Activated CD4-positive, alpha-beta T cell treated with anti-CD3 and anti-CD28 coated beads for 36 hours (primary cell): Measurements from ENCODE around the gene SSBP3. TPM values are rescaled to one million over a fixed set of nuclear protein-coding genes. Genes with fewer than 3 reads are reported as not detected.

Experiments used
- ATAC-seq: fragments of 200-7000 bp; cut with Tn5 transposase; one replicate; pipeline ENCODE4 v1.10.0; 2021; ENCODE audit warnings: mild to moderate bottlenecking, moderate library complexity
- CTCF ChIA-PET: fragments of 350-600 bp; sonication (Branson Sonifier 250); formaldehyde crosslinking; loops from one replicate; lab custom pipeline; 2021; ENCODE audit warnings: antibody characterized with exemption; lab: Charles Lee
- POLR2A ChIA-PET: fragments of 350-600 bp; sonication (Branson Sonifier 250); formaldehyde crosslinking; loops from one replicate; lab custom pipeline; 2021; ENCODE audit warnings: antibody characterized with exemption, inconsistent platforms; lab: Charles Lee
- DNase-seq: peaks from one replicate; pipeline ENCODE4 v3.0.0-alpha.2; 2020
- H3K27ac Mint-ChIP-seq: one replicate; pipeline ENCODE4 v1.8.0; 2021; ENCODE audit warnings: mixed read lengths
- H3K27me3 Mint-ChIP-seq: one replicate; pipeline ENCODE4 v1.8.0; 2021; ENCODE audit warnings: mixed read lengths
- H3K36me3 Mint-ChIP-seq: one replicate; pipeline ENCODE4 v1.8.0; 2021; ENCODE audit warnings: low read depth, mixed read lengths
- H3K4me1 Mint-ChIP-seq: one replicate; pipeline ENCODE4 v1.8.0; 2021; ENCODE audit warnings: mixed read lengths
- H3K4me3 Mint-ChIP-seq: one replicate; pipeline ENCODE4 v1.8.0; 2021; ENCODE audit warnings: mild to moderate bottlenecking, moderate library complexity, mixed read lengths
- H3K9me3 Mint-ChIP-seq: one replicate; pipeline ENCODE4 v1.8.0; 2021; ENCODE audit warnings: low read depth, mixed read lengths
- intact Hi-C, 2 experiments: fragments of 100-400 bp; cut with DNase I in 1 of 2; cut with micrococcal nuclease in 1 of 2; formaldehyde crosslinking; loops; one replicate each; pipeline versions ENCODE4 v1.14.2 to v1.15.1; 2022 to 2024; cut with DNase I, micrococcal nuclease
- total RNA-seq, 2 experiments: library from RNA; stranded (reverse); gene quantifications; one replicate each; pipeline ENCODE4 v1.2.3, GENCODE V29; 2021

Gene SSBP3
- total RNA-seq, 2 experiments from 2014 or later = 40.3 to 64.2 TPM

DNA sequence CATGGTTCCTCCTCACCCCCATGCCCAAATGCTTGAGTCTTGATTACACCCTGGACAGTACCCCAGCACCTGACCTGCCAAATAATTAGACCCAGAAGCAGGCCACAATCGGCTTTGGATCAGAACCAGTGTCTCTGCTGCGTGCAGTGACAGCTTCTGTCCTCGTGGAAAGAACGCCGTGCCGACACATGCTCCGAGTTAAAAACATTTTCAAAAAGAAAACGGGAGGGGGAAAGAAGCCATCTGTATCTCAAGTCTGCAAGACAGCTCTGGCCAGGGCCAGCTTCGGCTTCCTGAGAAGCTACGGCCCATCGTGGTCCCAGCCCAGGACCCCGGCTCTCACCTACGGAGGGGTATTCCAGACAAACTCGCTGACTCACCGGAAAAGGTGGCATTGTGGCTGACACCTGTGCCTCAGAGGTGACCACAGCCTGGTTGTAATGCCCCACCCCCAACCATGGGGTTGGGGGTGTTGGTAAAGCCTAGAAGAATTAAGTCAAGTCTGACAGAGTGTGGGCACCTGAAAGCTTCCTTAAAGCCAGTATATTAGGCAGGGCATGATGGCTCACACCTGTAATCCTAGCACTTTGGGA lies 25.8 kb downstream of the SSBP3 start:
- H3K9me3 Mint-ChIP-seq = no peaks in the 10 kb centered on the region
- H3K27ac Mint-ChIP-seq = no peak overlapping the region
- no peaks in the 10 kb centered on the region for H3K27me3 Mint-ChIP-seq
- DNase-seq (peak; percentile 39), ATAC-seq (no peak)
- H3K4me1 Mint-ChIP-seq = peaks cover 61% of the 10 kb centered on the region
- ChIA-PET POLR2A (no interaction called here), CTCF (no interaction called here)
- H3K4me3 Mint-ChIP-seq = no peak overlapping the region
- intact Hi-C loops = no loop called here
- peaks cover 5% of the 10 kb centered on the region for H3K36me3 Mint-ChIP-seq

DNA sequence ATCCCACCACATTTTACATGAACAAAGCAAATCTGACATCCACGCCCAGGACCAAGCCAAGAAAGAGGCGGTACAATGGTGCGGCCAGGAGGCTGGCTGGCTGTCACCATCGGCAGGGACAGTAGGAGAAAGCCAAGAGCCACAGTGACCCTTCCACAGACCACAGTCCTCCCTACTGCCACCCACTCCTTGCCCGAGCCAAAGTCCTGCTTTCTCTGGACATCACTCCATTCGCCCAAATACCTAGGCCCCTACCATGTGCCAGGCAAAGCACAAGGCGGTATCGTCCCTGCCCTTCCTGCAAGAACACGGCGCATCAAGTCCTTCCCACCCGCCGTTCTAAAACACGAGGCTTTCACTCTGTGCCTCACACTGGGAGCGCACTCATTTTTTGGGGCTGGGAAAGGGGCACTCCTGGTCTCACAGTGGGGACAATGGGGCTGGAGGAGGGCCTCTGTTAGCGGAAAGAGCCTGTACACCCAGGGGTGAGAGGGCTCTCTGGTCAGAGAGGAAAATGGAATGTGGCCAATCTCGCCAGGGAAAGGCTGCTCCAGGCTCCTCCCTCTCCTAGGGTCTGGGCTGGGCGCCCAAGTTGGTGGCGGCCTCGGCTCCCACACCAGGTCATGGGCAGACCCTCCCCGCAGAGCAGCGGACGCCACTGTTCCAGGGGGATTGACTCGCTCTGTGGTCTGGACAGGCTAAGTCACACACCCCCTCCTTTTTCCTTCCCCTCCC lies 26.5 kb downstream of the SSBP3 start:
- ChIA-PET POLR2A (no interaction called here), CTCF (no interaction called here)
- intact Hi-C loops = no loop called here
- DNase-seq (no peak), ATAC-seq (no peak)
- Mint-ChIP-seq H3K36me3 (peaks cover 5% of the 10 kb centered on the region), H3K27me3 (no peaks in the 10 kb centered on the region), H3K9me3 (no peaks in the 10 kb centered on the region), H3K4me1 (peaks cover 63% of the 10 kb centered on the region), H3K4me3 (no peak overlapping the region), H3K27ac (no peak overlapping the region)

- peaks cover 68% of the 10 kb centered on the region for H3K4me1 Mint-ChIP-seq
- H3K27ac Mint-ChIP-seq = no peak overlapping the region
- POLR2A ChIA-PET = no interaction called here
These were observed 27.2 kb downstream of the SSBP3 start for GRCh38 chr1:54378874-54379554.

DNA sequence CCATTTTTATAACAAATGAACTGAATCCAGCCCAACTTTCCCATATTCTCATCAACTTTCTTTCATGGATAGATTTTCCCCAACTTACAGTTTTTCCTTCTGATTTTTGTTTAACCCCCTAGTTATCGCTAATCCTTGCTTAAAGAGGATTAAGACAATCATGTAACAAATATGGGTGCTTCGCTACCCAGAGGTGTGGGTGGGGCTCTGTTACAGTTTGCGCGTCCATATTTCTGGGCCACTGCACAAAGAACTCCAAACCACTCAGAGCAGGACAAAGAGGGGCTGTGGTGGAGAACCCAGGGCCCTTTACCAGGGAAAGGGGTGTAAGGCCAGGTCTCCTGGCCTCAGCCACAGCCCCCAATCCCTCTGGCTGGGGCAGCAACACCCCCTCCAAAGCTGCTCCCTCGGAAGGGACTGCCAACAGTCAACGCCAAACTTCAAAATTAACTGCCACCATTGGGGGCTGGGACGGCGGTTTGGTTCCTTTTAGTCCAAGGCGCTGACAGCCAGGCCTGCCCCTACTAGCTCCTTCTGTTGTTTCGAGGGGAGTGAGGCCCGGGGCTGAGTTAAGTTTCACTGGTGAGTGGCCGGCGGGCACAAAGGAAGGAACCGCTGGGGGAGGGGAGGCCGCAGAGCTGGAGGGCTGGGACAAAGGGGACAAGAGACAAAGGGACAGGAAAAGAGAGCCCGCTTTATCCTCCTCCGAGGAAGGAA lies 27.9 kb downstream of the SSBP3 start:
- no peak for ATAC-seq
- ChIA-PET CTCF (interaction anchor here (0.6 to 1.6 kb wide), 3 partner anchors 11 to 113 kb away, joined by 3 to 4 read pairs (median 3); no protein-coding TSS in a partner anchor), POLR2A (no interaction called here)
- H3K4me3 Mint-ChIP-seq = no peak overlapping the region
- H3K27me3 Mint-ChIP-seq = no peaks in the 10 kb centered on the region
- no peak for DNase-seq
- H3K36me3 Mint-ChIP-seq = peaks cover 5% of the 10 kb centered on the region
- no peak overlapping the region for H3K27ac Mint-ChIP-seq
- H3K9me3 Mint-ChIP-seq = no peaks in the 10 kb centered on the region
- intact Hi-C loops = no loop called here
- peaks cover 73% of the 10 kb centered on the region for H3K4me1 Mint-ChIP-seq

More at GRCh38 chr1:54378874-54379554, 27.2 kb downstream of the SSBP3 start:
- intact Hi-C loops = no loop called here
- DNase-seq (no peak), ATAC-seq (no peak)
- no peak overlapping the region for H3K4me3 Mint-ChIP-seq
- no peaks in the 10 kb centered on the region for H3K27me3 Mint-ChIP-seq
- CTCF ChIA-PET = interaction anchor here (0.6 kb wide), 1 partner anchor 113 kb away, joined by 3 read pairs; no protein-coding TSS in a partner anchor
- peaks cover 5% of the 10 kb centered on the region for H3K36me3 Mint-ChIP-seq
- no peaks in the 10 kb centered on the region for H3K9me3 Mint-ChIP-seq

GRCh38 chr1:54377040-54377691 lies 29.0 kb downstream of the SSBP3 start:
- Mint-ChIP-seq H3K27me3 (no peaks in the 10 kb centered on the region), H3K27ac (no peak overlapping the region), H3K9me3 (no peaks in the 10 kb centered on the region), H3K4me1 (peaks cover 85% of the 10 kb centered on the region), H3K36me3 (peaks cover 5% of the 10 kb centered on the region), H3K4me3 (no peak overlapping the region)
- intact Hi-C loops = loop anchor here in 1 of 2 experiments (1.0 kb wide), 1 partner anchor 23 kb away; no protein-coding TSS in a partner anchor
- ChIA-PET POLR2A (no interaction called here), CTCF (interaction anchor here (0.7 to 1.6 kb wide), 3 partner anchors 23 to 118 kb away, joined by 3 to 4 read pairs (median 4); no protein-coding TSS in a partner anchor)
- peak; percentile 13 for ATAC-seq
- DNase-seq = no peak

GRCh38 chr1:54376430-54377039 lies 29.7 kb downstream of the SSBP3 start:
- H3K27me3 Mint-ChIP-seq = no peaks in the 10 kb centered on the region
- ATAC-seq (peak; percentile 77), DNase-seq (peak; percentile 62)
- H3K27ac Mint-ChIP-seq = peak overlapping the region; percentile 56
- peaks cover 87% of the 10 kb centered on the region for H3K4me1 Mint-ChIP-seq
- intact Hi-C loops = loop anchor here in 1 of 2 experiments (1.0 kb wide), 3 partner anchors 19 to 30 kb away; partner anchors contain the start of gene SSBP3
- CTCF ChIA-PET = interaction anchor here (0.7 to 1.3 kb wide), 2 partner anchors 31 to 117 kb away, joined by 3 to 4 read pairs; no protein-coding TSS in a partner anchor
- H3K36me3 Mint-ChIP-seq = peaks cover 5% of the 10 kb centered on the region
- H3K4me3 Mint-ChIP-seq = no peak overlapping the region
- H3K9me3 Mint-ChIP-seq = no peaks in the 10 kb centered on the region
- POLR2A ChIA-PET = interaction anchor here (0.6 kb wide), 2 partner anchors 27 to 110 kb away, joined by 3 read pairs; no protein-coding TSS in a partner anchor

DNA sequence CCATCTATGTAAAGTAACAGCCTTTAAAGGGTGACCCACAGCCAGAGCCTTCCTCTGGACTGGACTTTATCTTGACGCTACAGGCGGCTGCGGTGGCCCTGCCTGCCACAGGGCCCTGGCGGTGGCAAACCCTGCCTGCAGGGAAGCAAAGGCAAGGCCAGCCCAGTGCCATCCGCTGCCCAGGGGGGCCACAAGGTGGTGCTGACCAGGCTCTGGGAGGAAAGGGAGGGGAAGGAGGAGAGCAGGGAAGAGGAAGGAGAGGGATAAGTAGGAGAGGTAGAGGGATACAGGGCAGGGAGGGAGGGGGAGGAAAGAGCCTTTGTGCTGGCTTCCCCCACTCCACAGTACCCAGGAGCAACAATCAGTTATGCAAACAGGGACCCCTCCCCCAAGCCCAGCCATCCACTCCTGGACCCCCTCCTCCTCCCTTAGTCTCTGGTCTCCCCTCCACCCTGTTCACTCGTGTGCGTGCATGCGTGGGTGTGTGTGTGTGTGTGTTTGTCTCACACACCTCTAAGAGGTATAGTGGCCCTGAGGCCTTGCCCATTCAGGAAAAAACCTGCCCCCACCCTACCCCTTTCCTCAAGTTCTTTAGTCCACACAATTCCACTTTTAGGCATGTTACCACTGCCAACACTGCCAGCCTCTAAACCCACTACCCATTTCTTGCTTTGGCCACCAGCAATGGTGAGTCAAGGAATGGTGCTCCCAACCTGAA lies 30.3 kb downstream of the SSBP3 start:
- peaks cover 84% of the 10 kb centered on the region for H3K4me1 Mint-ChIP-seq
- H3K36me3 Mint-ChIP-seq = peaks cover 5% of the 10 kb centered on the region
- ATAC-seq (no peak), DNase-seq (no peak)
- H3K27me3 Mint-ChIP-seq = no peaks in the 10 kb centered on the region
- no peaks in the 10 kb centered on the region for H3K9me3 Mint-ChIP-seq
- H3K27ac Mint-ChIP-seq = peak overlapping the region; percentile 56
- ChIA-PET CTCF (interaction anchor here (1.3 kb wide), 1 partner anchor 32 kb away, joined by 4 read pairs; no protein-coding TSS in a partner anchor), POLR2A (interaction anchor here (0.6 kb wide), 1 partner anchor 28 kb away, joined by 3 read pairs; no protein-coding TSS in a partner anchor)
- H3K4me3 Mint-ChIP-seq = no peak overlapping the region
- intact Hi-C loops = loop anchor here in 1 of 2 experiments (1.0 kb wide), 2 partner anchors 19 to 30 kb away; partner anchors contain the start of gene SSBP3

DNA sequence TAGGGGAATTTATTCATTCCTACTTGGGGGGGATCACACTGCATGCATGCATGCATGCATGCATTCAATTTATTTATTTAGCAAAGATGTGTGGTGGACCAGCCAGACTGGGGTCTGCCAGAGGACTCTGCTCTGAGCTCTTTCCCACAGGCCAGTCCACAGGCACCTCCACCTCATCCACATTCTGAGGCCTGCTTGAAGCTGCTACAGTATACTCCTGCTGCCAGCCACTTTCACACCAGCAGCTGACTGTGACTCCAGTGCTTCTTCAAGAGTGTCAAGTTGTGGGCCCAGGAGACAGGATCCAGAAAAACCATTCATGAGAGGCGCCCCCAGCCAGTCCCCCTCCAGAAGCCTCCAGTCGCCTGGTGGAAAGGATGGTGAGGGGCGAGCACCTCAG lies 30.9 kb downstream of the SSBP3 start:
- ChIA-PET POLR2A (no interaction called here), CTCF (no interaction called here)
- Mint-ChIP-seq H3K36me3 (peaks cover 5% of the 10 kb centered on the region), H3K4me1 (peaks cover 78% of the 10 kb centered on the region), H3K27me3 (no peaks in the 10 kb centered on the region), H3K4me3 (no peak overlapping the region), H3K27ac (no peak overlapping the region), H3K9me3 (no peaks in the 10 kb centered on the region)
- ATAC-seq = no peak
- intact Hi-C loops = no loop called here
- DNase-seq = no peak

GRCh38 chr1:54374766-54375165 lies 31.4 kb downstream of the SSBP3 start:
- ChIA-PET CTCF (no interaction called here), POLR2A (no interaction called here)
- Mint-ChIP-seq H3K4me1 (peaks cover 74% of the 10 kb centered on the region), H3K36me3 (peaks cover 5% of the 10 kb centered on the region), H3K27ac (no peak overlapping the region), H3K9me3 (no peaks in the 10 kb centered on the region), H3K4me3 (no peak overlapping the region), H3K27me3 (no peaks in the 10 kb centered on the region)
- intact Hi-C loops = loop anchor here in 1 of 2 experiments (5.0 kb wide), 1 partner anchor 33 kb away; the partner anchor contains the start of gene SSBP3
- DNase-seq (no peak), ATAC-seq (no peak)
